ENCODE results near the gene MFSD11.
"Not testable (repeated sequence)": the region's sequence is repeated elsewhere in the genome, so short reads cannot be mapped to it uniquely, and the experiment has no call there.

MFSD11 gene

GRCh38 chr17:76698466-76698977 is 39.4 kb upstream of the MFSD11 start:
- H3K27ac ChIP-seq (ENCODE audit: insufficient read depth, low read depth, low read length, poor library complexity, severe bottlenecking); H3K36me3 ChIP-seq (ENCODE audit: control insufficient read depth, insufficient read depth, low read length); H3K9me3 ChIP-seq (ENCODE audit: control insufficient read depth, low read length); H3K4me3 ChIP-seq (ENCODE audit: insufficient read depth, low read depth, low read length); H3K27me3 ChIP-seq (ENCODE audit: control insufficient read depth, insufficient read depth, low read length, poor library complexity, severe bottlenecking): not testable (repeated sequence)
- peaks cover 38% of the 10 kb centered on the region for H3K4me1 ChIP-seq (ENCODE audit: control insufficient read depth, insufficient read depth, low read length)
- 90 to 94% methylated on average over 7 of the region's 7 CpGs for WGBS, 2 experiments

- H3K27ac ChIP-seq (ENCODE audit: insufficient read depth, low read depth, low read length, poor library complexity, severe bottlenecking) = no peak overlapping the region
- H3K4me1 ChIP-seq (ENCODE audit: control insufficient read depth, insufficient read depth, low read length) = peaks cover 38% of the 10 kb centered on the region
- no peaks in the 10 kb centered on the region for H3K9me3 ChIP-seq (ENCODE audit: control insufficient read depth, low read length)
- H3K27me3 ChIP-seq (ENCODE audit: control insufficient read depth, insufficient read depth, low read length, poor library complexity, severe bottlenecking) = no peaks in the 10 kb centered on the region
- 85 to 86% methylated on average over 8 of the region's 8 CpGs for WGBS, 2 experiments
- no peak overlapping the region for H3K4me3 ChIP-seq (ENCODE audit: insufficient read depth, low read depth, low read length)
- no peaks in the 10 kb centered on the region for H3K36me3 ChIP-seq (ENCODE audit: control insufficient read depth, insufficient read depth, low read length)
Observed at GRCh38 chr17:76700270-76700616, 37.7 kb upstream of the MFSD11 start.

GRCh38 chr17:76700617-76701470 is 37.1 kb upstream of the MFSD11 start:
- Histone ChIP-seq H3K36me3 (ENCODE audit: control insufficient read depth, insufficient read depth, low read length) (no peaks in the 10 kb centered on the region), H3K9me3 (ENCODE audit: control insufficient read depth, low read length) (no peaks in the 10 kb centered on the region), H3K4me3 (ENCODE audit: insufficient read depth, low read depth, low read length) (no peak overlapping the region), H3K4me1 (ENCODE audit: control insufficient read depth, insufficient read depth, low read length) (peaks cover 38% of the 10 kb centered on the region), H3K27ac (ENCODE audit: insufficient read depth, low read depth, low read length, poor library complexity, severe bottlenecking) (no peak overlapping the region), H3K27me3 (ENCODE audit: control insufficient read depth, insufficient read depth, low read length, poor library complexity, severe bottlenecking) (no peaks in the 10 kb centered on the region)
- WGBS, 2 experiments = 58% methylated on average over 32 to 33 of the region's 33 CpGs

DNA sequence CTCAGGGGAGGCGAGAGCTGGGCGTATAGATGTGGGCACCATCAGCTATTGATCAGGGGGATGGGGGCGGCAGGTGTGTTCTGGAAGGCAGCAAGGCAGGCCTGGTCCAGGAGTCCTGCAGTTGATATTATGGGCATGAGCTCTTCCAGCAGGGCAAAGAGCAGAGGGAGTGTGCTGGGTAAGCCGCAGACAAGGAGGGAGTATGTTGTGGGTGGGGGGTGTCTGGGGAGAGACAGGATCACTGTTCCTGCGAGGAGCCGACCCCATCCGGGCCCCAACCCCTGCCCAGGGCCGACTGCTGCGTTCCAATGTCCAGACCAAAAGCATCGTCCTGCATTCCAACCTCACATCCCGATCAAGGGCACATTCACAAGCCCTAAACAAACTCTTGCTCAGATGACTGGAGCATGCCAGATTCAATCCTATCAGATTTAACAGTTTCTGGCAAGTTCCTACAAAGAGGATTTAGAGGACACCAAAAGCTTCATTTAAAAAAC is 36.4 kb upstream of the MFSD11 start:
- H3K36me3 ChIP-seq (ENCODE audit: control insufficient read depth, insufficient read depth, low read length) = no peaks in the 10 kb centered on the region
- 67 to 73% methylated on average over 11 of the region's 11 CpGs for WGBS, 2 experiments
- H3K4me1 ChIP-seq (ENCODE audit: control insufficient read depth, insufficient read depth, low read length) = peaks cover 38% of the 10 kb centered on the region
- no peaks in the 10 kb centered on the region for H3K27me3 ChIP-seq (ENCODE audit: control insufficient read depth, insufficient read depth, low read length, poor library complexity, severe bottlenecking)
- H3K27ac ChIP-seq (ENCODE audit: insufficient read depth, low read depth, low read length, poor library complexity, severe bottlenecking) = no peak overlapping the region
- no peak overlapping the region for H3K4me3 ChIP-seq (ENCODE audit: insufficient read depth, low read depth, low read length)
- H3K9me3 ChIP-seq (ENCODE audit: control insufficient read depth, low read length) = no peaks in the 10 kb centered on the region

DNA sequence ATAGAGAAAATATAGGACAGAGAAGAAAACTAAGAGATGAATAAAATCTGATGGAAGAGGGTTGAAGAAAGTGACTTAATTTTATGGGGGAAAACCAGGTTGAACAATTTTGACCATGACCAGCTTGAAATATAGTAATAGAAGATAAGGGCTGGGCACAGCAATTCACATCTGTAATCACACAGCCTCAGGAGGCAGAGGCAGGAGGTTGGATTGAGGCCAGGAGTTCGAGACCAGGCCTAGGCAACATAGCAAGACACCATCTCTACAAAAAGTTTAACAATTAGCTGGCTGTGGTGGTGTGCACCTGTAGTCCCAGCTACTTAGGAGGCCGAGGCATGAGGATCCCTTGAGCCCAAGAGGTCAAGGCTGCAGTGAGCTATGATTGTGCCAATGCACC is 35.8 kb upstream of the MFSD11 start:
- no peak overlapping the region for H3K27ac ChIP-seq (ENCODE audit: insufficient read depth, low read depth, low read length, poor library complexity, severe bottlenecking)
- 35 to 44% methylated on average over 2 of the region's 2 CpGs for WGBS, 2 experiments
- no peaks in the 10 kb centered on the region for H3K27me3 ChIP-seq (ENCODE audit: control insufficient read depth, insufficient read depth, low read length, poor library complexity, severe bottlenecking)
- peaks cover 34% of the 10 kb centered on the region for H3K4me1 ChIP-seq (ENCODE audit: control insufficient read depth, insufficient read depth, low read length)
- no peaks in the 10 kb centered on the region for H3K36me3 ChIP-seq (ENCODE audit: control insufficient read depth, insufficient read depth, low read length)
- H3K9me3 ChIP-seq (ENCODE audit: control insufficient read depth, low read length) = no peaks in the 10 kb centered on the region
- no peak overlapping the region for H3K4me3 ChIP-seq (ENCODE audit: insufficient read depth, low read depth, low read length)

DNA sequence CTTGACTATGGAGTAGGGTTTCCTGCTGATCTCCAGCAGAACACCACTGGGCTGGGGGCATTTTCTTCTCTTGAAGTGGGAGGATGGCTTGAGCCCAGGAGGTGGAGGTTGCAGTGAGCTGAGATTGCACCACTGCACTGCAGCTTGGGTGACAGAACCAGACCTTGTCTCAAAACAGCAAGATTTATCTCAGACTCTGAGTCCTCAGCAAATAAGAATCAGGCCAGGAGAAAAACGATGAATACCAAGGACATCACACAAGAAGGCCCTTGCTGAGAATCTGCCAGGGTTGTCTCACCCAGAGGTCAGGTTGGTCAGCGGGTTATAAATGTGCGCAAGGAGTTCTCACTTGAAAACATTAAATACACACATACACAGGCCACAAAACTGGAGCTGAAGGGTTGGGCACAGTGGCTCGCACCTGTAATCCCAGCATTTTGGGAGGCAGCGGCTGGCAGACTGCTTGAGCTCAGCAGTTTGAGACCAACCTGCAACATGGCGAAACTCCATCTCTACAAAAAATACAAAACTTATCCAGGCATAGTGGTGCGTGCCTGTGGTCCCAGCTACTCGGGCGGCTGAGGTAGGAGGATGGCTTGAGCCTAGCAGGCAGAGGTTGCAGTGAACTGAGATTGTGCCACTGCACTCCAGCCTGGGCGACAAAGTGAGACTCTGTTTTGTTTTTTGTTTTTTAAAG is 34.8 kb upstream of the MFSD11 start:
- Histone ChIP-seq H3K4me3 (ENCODE audit: insufficient read depth, low read depth, low read length) (no peak overlapping the region), H3K4me1 (ENCODE audit: control insufficient read depth, insufficient read depth, low read length) (peaks cover 25% of the 10 kb centered on the region), H3K27me3 (ENCODE audit: control insufficient read depth, insufficient read depth, low read length, poor library complexity, severe bottlenecking) (peaks cover 3% of the 10 kb centered on the region), H3K9me3 (ENCODE audit: control insufficient read depth, low read length) (no peaks in the 10 kb centered on the region), H3K27ac (ENCODE audit: insufficient read depth, low read depth, low read length, poor library complexity, severe bottlenecking) (no peak overlapping the region), H3K36me3 (ENCODE audit: control insufficient read depth, insufficient read depth, low read length) (no peaks in the 10 kb centered on the region)
- WGBS, 2 experiments = 95 to 96% methylated on average over 10 of the region's 10 CpGs

DNA sequence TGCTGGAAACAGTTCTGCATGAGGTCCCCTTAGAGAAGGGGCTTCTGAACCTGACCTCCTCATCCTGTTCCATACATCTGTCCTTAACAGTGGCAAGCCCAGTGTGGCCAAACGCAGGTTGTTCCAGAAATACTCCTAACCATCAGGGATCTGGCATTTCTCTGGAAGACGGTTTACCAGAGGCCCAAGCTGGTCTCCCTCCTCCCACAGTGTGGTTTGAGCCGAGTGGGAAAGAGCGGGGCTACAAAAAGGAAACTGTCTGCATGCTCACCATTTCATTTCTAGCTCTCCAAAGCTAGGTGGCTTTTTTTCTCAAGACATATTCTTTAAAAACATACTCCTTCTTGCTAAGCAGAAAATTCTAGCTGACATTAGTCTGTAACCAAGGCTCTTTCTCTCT is 33.1 kb upstream of the MFSD11 start:
- Histone ChIP-seq H3K36me3 (ENCODE audit: control insufficient read depth, insufficient read depth, low read length) (no peaks in the 10 kb centered on the region), H3K4me1 (ENCODE audit: control insufficient read depth, insufficient read depth, low read length) (peaks cover 34% of the 10 kb centered on the region), H3K9me3 (ENCODE audit: control insufficient read depth, low read length) (no peaks in the 10 kb centered on the region), H3K27me3 (ENCODE audit: control insufficient read depth, insufficient read depth, low read length, poor library complexity, severe bottlenecking) (peaks cover 20% of the 10 kb centered on the region), H3K4me3 (ENCODE audit: insufficient read depth, low read depth, low read length) (no peak overlapping the region), H3K27ac (ENCODE audit: insufficient read depth, low read depth, low read length, poor library complexity, severe bottlenecking) (no peak overlapping the region)
- WGBS, 2 experiments = 91 to 93% methylated on average over 4 of the region's 4 CpGs

DNA sequence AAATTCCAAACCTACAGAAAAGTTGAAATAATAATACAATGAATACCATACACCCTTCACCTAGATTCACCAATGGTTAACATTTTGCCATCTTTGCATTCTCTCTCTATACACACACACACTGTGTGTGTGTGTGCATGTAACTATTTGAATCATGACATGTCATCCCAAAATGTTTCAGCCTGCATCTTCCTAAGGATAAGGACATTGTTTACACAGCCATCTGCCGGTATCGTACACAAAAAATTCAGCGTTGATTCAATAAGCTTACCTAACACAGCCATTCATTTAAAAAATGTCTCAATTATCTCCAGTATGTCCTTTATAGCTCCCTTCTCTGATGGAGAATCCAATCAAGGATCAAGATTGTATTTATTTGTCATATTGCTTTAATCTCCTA is 31.1 kb upstream of the MFSD11 start:
- no peaks in the 10 kb centered on the region for H3K9me3 ChIP-seq (ENCODE audit: control insufficient read depth, low read length)
- peaks cover 26% of the 10 kb centered on the region for H3K4me1 ChIP-seq (ENCODE audit: control insufficient read depth, insufficient read depth, low read length)
- WGBS, 2 experiments = 95 to 98% methylated on average over 3 of the region's 3 CpGs
- no peak overlapping the region for H3K4me3 ChIP-seq (ENCODE audit: insufficient read depth, low read depth, low read length)
- peaks cover 30% of the 10 kb centered on the region for H3K27me3 ChIP-seq (ENCODE audit: control insufficient read depth, insufficient read depth, low read length, poor library complexity, severe bottlenecking)
- H3K36me3 ChIP-seq (ENCODE audit: control insufficient read depth, insufficient read depth, low read length) = no peaks in the 10 kb centered on the region
- no peak overlapping the region for H3K27ac ChIP-seq (ENCODE audit: insufficient read depth, low read depth, low read length, poor library complexity, severe bottlenecking)

GRCh38 chr17:76707985-76708807 is 29.7 kb upstream of the MFSD11 start:
- WGBS, 2 experiments = 8 to 9% methylated on average over 14 of the region's 14 CpGs
- H3K27ac ChIP-seq (ENCODE audit: insufficient read depth, low read depth, low read length, poor library complexity, severe bottlenecking) = peak overlapping the region; percentile 69

More at GRCh38 chr17:76707985-76708807, 29.7 kb upstream of the MFSD11 start:
- peaks cover 26% of the 10 kb centered on the region for H3K4me1 ChIP-seq (ENCODE audit: control insufficient read depth, insufficient read depth, low read length)
- no peaks in the 10 kb centered on the region for H3K9me3 ChIP-seq (ENCODE audit: control insufficient read depth, low read length)
- H3K4me3 ChIP-seq (ENCODE audit: insufficient read depth, low read depth, low read length) = no peak overlapping the region
- H3K27me3 ChIP-seq (ENCODE audit: control insufficient read depth, insufficient read depth, low read length, poor library complexity, severe bottlenecking) = peaks cover 30% of the 10 kb centered on the region
- H3K36me3 ChIP-seq (ENCODE audit: control insufficient read depth, insufficient read depth, low read length) = no peaks in the 10 kb centered on the region

Measured in ectodermal cell (in vitro differentiated cells).